ENCODE measurements around the gene PSEN1.

The PSEN1 gene

GRCh38 chr14:73237219-73237785, 101.0 kb downstream of the PSEN1 start, which contains the start of gene PAPLN:
TSS of gene PAPLN (plus strand) at chr14:73237506. CDS start at chr14:73239779, 2,273 bp downstream.
- intact Hi-C loops (cut with DNase I) = no loop called here
- peak in 2 of 10 donors; percentile 74 to 85 for DNase-seq

DNA sequence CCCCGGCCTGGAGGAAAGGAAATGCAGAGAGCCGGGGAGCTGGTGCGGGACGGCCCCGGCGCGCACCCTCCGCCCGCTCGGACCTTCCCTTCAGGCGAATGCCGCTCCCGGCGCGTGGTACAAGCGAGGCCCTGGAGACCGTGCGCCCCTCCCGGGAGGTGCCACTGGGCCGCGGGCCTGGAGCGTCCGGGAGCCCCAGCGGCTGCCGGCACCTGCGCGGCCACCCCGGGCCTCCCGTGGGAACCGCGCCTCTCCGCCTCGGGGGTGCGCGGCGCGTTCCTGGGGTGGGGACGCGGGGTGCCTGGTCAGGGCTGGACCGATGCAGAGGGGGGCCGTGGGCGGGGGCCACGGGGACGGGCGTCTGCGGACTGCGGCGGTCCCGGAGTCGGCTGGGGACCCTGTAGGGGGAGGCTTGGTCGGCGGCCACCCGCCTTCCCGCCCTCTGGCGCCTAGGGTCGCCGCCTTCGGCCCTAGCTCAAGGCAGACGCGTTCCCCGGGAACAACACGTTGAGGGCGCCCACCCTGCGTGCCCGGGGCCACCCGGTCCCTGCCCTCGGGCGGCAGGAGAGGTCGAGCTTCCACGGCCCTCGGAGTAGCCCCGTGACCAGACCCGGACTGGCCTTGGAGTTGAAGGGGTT, 101.6 kb downstream of the PSEN1 start:
- intact Hi-C loops (cut with DNase I) = no loop called here
- peak in 2 of 10 donors; percentile 71 to 76 for DNase-seq

DNA sequence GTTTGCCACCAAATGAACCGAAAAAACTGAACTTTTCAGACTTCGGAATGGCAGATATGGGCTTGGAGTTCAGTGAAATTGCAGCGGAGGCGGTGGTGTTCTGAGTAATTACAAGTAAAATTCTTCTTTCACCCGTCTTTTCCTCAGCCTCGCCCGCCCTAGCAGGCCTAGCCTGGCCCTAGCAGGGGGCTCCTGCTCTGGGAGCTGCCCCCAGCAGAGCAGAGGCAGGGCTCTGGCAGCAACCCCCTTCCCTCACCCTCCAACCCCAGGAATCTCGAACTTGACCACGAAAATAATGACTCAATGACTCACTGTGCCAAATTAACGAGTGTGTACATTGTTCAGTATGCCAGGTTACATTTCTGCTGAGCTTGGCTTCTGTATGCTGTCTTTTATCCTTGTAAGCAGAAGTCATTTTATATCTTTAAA, 102.1 kb downstream of the PSEN1 start:
- intact Hi-C loops (cut with DNase I) = no loop called here
- peak in 1 of 10 donors; percentile 49 for DNase-seq

DNA sequence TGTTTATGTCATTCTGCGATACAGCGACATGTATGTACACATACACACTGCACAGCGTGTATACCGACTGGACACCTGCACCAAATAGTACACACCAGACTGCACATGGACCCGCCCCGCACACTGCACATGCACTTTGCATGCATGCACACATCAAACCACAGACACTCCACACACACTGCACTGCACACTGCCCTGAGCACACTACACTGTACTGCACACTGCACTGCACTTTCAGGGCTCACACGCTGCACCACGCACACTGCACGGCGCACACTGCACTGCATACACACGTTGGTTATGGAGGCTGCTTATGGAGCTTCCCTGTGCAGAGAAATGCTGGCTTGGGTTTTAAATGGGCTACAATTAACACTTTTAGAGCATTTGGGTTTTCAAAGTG, 102.6 kb downstream of the PSEN1 start:
- intact Hi-C loops (cut with DNase I) = no loop called here
- DNase-seq = peak in 2 of 10 donors; percentile 54 to 70

DNA sequence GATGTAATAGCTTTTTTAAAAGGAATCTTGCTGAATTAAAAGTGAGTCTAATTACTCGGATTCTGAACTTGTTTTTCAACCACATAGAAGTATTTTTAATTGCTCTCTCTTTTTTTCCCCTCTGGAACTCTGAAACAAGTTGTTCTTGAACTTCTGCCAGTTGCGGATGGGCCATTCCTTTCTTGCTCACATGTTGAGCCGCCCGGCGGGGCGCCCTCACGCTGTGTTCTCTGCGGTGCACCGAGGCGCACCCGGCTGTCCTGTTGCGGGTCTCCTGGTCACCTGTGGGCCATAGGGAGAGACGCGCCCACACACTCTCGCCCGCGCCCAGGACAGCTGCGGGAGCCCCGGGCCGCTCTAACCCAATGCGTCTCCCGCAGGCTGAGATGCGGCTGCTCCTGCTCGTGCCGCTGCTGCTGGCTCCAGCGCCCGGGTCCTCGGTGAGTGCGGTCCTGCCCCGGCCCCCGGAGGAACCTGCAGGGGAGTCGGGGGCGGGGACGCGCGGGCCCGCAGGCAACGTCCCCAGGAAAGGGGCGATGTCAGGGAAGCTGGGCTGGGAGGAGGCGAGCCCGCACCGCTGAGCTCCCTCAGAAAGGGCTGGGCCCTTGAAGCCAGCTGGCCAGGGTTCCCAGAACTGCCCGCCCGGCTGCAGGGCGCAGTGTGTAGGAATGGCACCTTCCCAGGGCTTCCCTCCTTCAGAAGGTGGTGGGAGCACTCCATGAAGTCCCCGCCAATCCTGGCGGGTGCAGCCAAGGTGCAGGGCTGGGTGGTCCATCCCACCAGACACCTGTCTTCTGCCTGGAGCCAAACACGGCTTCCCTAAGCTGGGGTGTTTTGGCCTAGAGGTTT, 103.3 kb downstream of the PSEN1 start:
- intact Hi-C loops (cut with DNase I) = no loop called here
- peak in 4 of 10 donors; percentile 34 to 87 (median 66) for DNase-seq

GRCh38 chr14:73240816-73241480, 104.6 kb downstream of the PSEN1 start:
- DNase-seq = peak in 2 of 10 donors; percentile 35 to 77
- intact Hi-C loops (cut with DNase I) = no loop called here

- peak in 2 of 10 donors; percentile 44 to 68 for DNase-seq
- intact Hi-C loops (cut with DNase I) = no loop called here
These were observed 105.3 kb downstream of the PSEN1 start for GRCh38 chr14:73241481-73242165.

GRCh38 chr14:73242357-73242901, 106.1 kb downstream of the PSEN1 start:
- intact Hi-C loops (cut with DNase I) = no loop called here
- DNase-seq = peak in 1 of 10 donors; percentile 35

DNA sequence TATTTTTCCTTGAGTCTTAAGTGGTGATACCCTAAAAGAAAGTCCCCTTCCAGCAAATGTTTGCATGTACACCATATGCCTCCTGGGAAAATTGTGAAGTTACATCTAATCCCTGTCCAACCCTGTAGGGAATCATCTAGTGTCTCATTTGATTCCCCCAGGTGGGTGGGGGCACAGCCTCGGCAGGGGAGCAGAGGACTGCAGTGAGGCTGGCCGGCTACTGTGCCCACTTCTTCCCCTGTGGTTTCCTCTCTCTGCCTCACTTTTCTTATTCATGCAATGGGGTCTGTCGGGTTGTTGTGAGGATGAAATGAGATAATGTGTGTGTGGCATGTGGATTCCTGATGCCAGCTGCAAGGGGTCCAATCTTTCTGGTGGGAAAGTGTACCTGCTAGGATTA, 107.0 kb downstream of the PSEN1 start:
- intact Hi-C loops (cut with DNase I) = no loop called here
- DNase-seq = peak in 3 of 10 donors; percentile 2 to 36 (median 23)

DNA sequence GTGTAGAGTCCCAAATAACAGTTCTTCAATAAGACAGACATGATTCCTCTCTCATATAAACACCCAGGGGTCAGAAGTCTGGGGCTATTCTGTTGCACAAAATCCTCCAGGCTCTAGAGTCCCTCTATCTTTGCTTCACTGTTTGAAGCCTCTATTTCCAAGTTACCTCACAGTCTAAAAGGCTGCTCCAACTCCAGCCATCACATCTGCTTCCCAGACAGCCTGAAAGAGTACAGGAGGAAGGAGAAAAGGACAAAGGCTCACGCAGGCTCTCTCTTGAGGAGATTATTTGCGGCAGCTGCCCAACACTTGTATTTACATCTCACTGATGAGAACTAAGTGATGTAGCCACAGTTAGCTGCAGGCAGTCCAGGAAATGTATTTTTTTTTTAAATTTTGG, 107.4 kb downstream of the PSEN1 start:
- intact Hi-C loops (cut with DNase I) = no loop called here
- DNase-seq = peak in 1 of 10 donors; percentile 5

GRCh38 chr14:73244541-73245290, 108.4 kb downstream of the PSEN1 start:
- intact Hi-C loops (cut with DNase I) = no loop called here
- peak in 3 of 10 donors; percentile 43 to 71 (median 64) for DNase-seq

DNA sequence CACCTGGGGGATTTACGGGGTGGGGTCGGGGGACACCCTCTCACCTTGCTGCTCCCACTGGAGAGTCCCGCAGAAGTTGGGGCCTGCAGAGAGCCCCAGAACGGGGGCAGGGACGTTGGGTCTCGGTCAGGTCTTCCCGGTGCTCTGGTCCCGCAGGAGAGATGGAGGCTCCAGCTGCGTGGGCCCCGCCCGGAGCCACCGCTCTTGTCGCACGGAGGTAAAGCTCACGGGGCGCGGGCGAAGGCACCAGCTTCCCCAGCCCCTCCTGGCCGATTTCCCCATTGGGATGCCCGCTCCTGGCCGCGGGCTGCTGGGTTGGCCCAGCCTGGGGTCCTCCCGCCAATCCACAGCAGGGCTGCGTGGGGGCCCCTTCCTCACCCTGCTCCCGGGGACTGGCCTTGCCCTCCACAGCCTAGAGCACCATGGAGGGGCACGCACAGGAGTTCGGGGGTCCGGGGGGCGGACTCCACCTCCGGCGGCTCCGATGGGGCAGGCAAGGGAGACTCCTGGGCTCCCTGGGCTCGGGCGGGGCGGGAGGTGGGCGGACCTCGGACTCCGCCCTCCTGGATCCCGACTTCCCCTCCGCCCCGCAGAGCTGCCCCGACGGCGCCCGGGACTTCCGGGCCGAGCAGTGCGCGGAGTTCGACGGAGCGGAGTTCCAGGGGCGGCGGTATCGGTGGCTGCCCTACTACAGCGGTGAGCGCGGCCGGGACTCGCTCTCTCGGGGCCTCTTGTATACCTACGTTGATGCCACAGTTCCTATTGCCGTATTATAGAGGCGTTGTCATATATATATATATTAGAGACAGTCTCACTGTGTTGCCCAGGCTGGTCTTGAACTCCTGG, 109.4 kb downstream of the PSEN1 start:
- DNase-seq = peak in 3 of 10 donors; percentile 60 to 83 (median 78)
- intact Hi-C loops (cut with DNase I) = no loop called here

- intact Hi-C loops (cut with DNase I) = no loop called here
- DNase-seq = peak in 2 of 10 donors; percentile 24 to 29
These were observed 110.3 kb downstream of the PSEN1 start for GRCh38 chr14:73246387-73247150.

GRCh38 chr14:73248108-73248868, 112.0 kb downstream of the PSEN1 start:
- intact Hi-C loops (cut with DNase I) = no loop called here
- DNase-seq = no peak

DNA sequence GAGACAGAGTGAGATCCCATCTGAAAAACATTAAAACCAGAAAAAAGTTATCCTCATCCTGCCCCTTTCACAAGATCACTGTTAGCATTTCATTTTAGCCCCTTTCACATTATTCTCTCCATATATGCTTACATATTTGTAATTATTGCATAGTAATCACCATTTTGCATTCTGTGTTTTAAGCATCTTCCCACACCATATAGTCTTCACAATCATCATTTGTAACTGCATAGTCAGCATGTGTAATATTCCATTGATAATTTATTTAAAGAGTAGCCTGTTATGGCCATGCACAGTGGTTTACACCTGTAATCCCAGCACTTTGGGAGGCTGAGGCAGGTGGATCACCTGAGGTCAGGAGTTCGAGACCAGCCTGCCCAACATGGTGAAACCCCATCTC, 112.8 kb downstream of the PSEN1 start:
- no peak for DNase-seq
- intact Hi-C loops (cut with DNase I) = no loop called here

DNA sequence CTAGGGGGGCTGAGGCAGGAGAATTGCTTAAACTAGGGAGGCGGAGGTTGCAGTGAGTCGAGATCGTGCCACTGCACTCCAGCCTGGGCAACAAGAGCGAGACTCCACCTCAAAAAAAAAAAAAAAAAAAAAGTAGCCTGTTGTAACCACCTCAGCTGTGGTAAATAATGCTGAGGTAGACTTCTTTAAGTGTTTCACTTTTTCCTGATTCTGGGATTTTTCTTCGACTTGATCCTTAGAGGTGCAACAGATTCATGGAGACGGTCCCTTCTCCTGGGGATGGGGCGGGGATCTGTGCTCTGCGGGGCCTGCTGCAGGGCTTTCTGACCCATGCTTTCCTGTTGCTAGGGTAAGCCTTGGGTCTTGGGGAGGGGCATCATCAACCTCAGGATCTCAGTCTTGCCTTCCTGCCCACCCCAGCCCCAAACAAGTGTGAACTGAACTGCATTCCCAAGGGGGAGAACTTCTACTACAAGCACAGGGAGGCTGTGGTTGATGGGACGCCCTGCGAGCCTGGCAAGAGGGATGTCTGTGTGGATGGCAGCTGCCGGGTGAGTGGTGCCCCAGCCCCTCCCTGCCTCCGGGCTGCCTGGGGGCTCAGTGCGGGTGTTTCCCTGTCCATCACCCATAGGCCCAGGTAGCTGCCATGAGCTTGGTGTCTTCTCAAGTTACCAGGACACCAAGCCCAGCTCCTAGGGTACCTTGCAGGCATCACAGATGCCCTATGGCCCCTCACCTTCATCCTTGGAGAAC, 113.4 kb downstream of the PSEN1 start:
- DNase-seq = peak in 1 of 10 donors; percentile 64
- intact Hi-C loops (cut with DNase I) = no loop called here

Data from posterior cingulate gyrus (tissue), 11 donors.